Stimulated activated CD8-positive, alpha-beta memory T cell treated with anti-CD3 and anti-CD28 coated beads, Interleukin-12 subunit alpha, Interleukin-12 subunit beta, amount 100 ng/mL, for 24 hours (primary cell): ENCODE measurements around the gene THAP4.

Experiments
- DNase-seq: peaks from one replicate; pipeline ENCODE4 v3.0.0-alpha.2; 2020; ENCODE audit errors: extremely low read depth

Gene THAP4

DNA sequence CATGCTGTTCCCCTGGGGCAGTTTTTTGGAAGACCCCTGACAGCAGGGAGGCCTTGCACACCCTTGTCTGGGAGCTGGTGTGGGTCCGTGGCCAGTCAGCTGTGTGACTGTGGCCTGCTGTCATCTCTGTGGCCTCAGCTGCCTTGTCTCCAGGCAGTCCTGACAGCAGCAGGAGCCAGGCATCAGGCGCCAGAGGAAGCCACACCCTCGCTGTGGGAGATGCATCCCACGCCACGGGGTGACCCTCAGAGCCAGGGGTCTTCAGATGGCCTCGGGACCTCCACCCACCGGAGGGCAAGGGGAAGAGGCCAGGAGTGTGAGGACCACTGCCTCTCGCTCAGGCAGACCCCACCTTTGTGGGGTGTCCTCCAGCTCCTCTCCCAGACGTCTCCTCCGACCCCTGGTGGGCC lies 73.4 kb downstream of the THAP4 start:
- no peak for DNase-seq

DNA sequence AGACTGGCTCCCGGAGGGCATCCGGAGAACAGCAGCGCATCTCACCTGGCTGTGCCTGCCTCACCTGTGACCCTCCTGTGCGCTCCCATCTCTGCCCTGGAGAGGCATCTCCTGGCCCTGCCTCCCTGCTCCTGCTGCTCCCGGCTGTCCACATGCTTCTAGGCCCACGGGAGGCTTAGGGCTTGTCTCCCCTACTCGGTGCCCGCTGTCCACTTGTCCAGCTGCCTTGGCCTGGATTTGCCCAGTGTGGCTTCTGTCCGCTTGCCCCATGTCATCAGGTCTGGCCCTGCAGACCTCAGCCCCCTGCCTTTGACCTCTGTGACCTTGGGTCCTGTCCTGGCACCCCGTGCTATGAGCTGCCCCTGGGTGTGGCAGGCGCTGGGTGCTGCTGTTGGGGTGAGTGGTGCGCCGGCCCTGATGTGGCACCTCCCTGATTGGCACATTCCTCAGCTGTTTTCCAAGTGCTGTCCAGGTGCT lies 73.9 kb downstream of the THAP4 start:
- no peak for DNase-seq

DNA sequence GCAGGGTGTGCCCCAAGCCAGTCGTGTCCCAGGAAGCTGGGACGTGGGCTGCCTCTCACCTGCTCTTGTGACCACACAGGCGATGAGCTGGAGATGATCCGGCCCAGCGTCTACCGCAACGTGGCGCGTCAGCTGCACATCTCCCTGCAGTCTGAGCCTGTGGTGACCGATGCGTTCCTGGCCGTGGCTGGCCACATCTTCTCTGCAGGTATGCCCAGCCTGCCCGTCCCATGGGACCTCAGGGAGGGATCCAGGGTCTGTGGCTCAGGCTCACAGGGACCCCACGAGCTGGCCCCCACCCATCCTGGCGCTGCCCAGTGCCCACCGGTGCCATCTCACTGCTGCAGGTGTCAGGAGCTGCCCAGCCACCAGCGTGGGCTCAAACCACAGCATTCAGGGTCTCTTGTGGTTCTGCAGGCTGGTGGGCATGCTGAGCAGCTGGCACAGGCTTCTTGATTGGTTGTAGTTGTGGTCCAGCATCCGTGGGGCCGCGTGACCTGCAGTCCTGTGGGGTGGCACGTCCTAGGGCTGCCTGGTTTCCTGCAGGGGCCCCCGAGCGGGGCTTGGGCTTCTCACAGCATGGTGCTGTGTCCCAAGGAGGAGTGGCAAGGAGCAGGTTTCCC lies 74.6 kb downstream of the THAP4 start:
- DNase-seq, result no peak

DNA sequence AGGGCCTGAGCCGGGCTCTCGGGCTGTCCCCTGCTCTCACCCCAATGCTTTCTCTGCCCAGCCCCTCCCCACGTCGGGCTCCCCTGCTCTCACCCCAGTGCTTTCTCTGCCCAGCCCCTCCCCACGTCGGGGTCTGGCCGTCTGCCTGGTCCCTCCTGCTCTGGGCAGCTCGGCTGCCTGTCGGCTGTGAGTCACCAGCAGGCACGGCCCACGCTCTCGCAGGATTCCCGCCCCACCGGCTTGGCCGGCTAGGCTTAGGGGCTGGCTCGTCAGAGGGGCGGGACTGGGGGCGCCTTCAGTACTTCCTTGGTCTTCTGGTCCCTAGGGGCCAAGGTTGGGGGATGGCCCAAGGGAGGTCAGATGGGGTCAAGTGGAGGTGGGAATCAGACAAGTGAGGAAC lies 75.1 kb downstream of the THAP4 start:
- DNase-seq, result no peak

DNA sequence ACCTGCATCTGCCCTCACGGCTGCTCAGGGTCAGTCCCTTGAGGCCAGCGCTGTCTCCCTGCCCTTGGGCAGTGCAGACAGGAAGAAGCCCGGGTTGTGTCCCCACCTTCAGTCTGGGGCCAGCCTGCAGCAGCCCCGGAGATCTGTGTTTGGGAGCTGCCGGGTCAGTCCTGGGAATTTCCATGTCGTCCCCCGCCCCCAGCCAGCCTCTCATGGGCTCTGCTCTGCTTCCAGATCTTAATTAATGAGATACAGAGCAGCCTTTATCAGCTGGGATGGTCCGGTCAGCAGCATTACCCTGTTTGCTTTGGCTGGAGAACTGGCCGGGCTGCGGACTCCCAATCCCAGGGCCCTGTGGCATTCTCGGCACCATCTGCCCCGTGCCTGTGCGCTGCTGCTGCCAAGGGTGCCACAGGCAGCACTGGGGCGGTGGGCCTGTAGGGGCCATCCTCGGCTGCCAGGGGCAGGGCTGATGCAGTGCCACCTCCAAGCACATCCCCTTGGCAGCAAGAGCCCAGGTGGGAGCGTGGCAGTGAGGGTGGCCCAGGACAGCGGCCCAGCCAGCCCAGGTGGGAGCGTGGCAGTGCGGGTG lies 76.0 kb downstream of the THAP4 start:
- no peak for DNase-seq

- DNase-seq, result no peak
These were observed 76.6 kb downstream of the THAP4 start for GRCh38 chr2:241560162-241560882.

DNA sequence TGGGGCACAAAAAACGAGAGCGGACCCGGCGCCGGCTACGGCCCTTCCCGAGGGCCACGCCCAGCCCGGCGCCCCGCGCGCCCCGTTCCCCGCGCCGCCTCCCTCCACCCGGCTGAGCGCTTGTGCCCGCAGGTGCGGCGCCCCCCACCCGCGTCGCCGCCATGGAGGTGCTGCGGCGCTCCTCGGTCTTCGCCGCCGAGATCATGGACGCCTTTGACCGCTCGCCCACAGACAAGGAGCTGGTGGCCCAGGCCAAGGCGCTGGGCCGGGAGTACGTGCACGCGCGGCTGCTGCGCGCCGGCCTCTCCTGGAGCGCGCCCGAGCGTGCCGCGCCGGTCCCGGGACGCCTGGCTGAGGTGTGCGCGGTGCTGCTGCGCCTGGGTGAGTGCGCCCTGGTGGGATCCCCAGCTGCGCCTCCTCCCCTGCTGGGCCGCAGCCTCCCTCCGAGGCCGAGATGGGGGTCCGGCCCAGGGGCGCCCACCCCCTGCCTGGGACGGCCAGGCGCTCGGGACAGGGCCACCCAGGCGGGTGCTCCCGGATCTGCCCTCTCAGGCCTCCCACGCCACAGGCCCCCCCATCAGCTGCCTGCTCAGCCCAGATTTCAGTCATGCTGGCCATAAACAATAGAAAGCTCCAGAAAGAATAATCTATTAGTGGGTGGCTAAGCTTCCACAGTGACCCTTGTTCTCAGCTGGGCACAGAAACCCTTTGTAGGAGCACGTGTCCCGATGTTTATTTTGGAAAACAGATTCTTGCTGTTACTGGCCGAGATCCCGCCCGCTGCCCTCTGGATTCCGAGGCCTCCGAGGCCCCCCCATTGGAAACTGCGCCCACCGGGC lies 77.4 kb downstream of the THAP4 start:
- DNase-seq, result no peak

- DNase-seq, result no peak
These were observed 78.2 kb downstream of the THAP4 start, which contains the start of gene BOK for GRCh38 chr2:241558532-241559322. Gene BOK (plus strand): TSS chr2:241558745. CDS start chr2:241559484, 739 bp downstream.

DNA sequence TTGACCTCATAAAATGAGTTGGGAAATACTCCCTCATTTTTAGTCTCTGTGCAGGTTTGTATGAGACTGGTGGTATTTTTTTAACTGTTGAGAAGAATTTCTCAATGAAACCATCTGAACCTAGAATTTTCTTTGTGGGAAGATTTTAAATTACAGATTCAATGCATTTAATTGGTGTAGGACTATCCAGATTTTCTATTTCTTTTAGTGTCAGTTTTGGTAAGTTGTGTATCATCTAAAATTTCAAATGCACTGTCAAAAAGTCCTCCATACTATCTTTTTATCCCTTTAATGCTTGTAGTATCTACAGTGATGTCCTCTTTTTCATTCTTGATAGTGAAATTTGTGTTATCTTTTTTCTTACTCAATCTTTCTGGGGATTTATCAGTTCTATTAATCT lies 80.2 kb downstream of the THAP4 start:
- no peak for DNase-seq

DNA sequence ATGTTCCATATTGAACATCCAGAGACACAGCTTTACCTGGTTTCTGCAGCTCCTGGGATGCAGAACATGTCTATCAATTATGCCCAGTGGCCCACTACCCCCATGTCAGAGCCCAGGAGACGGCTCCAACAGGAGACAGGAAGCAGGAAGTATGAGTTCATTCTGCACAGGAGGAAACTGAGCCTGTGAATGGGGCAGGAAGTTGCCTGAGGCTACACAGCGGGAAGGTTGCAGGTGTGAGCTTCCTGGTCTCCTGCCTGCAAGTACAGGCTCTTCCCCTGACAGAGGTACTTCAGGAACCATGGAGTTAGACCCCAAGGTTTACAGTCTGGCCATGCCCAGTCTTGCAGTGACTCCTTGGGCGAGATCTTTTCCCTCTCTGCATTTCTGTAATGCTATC lies 81.2 kb downstream of the THAP4 start:
- DNase-seq, result no peak

GRCh38 chr2:241554610-241555322 lies 82.2 kb downstream of the THAP4 start:
- DNase-seq, result no peak

GRCh38 chr2:241553981-241554380 lies 83.0 kb downstream of the THAP4 start:
- no peak for DNase-seq

GRCh38 chr2:241553512-241553830 lies 83.5 kb downstream of the THAP4 start:
- DNase-seq, result no peak

DNA sequence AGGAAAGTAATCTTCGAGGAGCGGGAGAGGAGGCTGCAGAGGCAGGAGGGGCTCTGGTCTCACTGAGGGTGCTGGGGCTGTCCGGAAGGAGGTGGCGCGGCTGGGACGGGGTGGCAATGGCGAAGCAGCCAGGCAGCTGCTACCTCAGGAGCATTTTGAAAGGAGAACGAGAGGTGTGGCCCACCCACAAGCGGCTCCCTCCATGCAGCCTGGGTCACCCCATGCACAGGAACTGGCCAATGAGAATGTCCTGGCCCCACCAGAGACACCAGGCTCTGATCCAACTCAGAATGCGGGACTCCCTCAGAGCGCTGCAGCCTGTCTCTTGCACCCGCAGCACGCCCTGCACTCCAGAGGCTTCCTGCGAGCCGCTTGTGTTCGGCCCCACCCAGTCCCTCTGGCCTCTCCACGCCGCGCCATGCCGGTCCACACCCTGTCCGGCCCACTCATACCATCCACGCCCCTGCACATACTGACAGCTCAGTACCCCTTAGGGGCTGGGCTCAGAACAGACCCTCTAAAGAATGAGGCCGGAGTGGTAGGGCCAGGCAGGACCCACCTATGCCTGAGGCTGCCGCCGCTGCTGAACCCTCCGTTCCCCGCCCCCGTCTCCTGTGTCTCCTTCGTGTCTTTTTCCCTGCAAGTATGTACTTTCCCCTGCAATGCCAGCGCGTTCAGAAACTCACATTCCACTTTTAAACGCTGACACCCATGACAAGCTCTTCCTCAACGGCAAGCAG lies 84.8 kb downstream of the THAP4 start:
- no peak for DNase-seq

GRCh38 chr2:241551599-241551997 lies 85.4 kb downstream of the THAP4 start:
- no peak for DNase-seq

DNA sequence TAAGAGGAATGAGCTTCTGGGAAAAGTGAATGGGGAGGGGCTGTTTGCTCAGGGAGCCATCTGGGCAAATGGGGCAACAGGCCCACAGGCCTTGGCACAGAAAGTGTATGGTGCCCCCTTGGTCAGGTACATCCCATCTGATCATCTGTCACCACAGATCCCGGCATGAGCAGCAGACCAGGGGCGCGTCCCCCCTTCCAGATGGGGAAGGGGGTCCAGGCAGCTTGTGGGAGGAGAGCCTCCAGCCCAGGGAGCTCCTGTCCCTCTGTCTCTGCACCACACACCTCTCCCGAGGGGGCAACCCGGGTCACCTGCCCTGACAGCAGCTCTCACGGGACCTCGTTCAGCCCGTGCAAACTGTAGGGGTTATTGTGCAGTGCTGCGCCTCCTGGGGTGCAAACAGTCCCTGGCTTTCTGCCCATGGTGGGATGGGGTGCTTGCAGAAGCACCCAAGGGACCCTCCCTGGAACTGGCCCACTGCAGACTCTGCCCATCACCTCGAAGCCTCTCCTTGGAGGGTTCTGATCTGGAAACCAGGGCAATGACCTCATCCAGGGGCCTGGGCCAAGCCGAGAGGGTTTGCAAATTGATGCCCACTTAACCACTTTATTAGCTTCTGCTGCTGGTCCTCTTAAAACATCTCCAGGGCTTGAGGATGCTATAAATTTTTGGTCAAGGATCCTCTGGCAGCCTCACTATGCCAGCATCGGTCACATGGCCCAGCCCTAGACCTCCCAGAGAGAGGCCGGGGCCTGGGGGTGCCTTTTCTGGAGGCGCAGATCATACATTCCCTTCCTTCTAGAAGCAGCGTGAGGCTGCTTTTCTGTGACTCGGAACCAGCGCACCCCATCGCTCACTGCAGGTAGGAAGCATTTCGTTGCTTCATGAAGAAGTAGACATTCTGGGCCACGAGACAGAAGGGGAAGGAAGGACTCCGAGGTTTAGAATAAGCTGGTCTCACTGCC lies 86.1 kb downstream of the THAP4 start:
- DNase-seq, result no peak

DNA sequence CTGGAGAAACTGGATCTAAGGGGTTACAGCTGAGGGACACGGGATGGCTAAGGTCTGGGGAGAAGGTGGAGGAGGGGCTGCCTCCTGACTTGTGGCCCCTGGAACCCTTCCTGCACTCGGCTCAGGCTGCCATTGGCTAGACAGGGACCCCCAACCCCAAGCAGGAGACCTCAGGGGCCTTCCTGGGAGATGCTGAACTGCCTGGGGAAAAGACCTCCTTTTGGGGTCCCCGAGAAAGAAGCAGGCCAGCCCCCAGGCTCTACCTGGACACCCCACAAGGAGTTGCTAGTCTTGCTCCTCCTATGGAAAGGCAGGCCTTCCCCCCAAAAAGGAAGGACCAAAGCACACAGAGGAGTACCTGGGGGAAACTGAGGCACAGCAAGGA lies 88.5 kb downstream of the THAP4 start:
- DNase-seq, result no peak

DNA sequence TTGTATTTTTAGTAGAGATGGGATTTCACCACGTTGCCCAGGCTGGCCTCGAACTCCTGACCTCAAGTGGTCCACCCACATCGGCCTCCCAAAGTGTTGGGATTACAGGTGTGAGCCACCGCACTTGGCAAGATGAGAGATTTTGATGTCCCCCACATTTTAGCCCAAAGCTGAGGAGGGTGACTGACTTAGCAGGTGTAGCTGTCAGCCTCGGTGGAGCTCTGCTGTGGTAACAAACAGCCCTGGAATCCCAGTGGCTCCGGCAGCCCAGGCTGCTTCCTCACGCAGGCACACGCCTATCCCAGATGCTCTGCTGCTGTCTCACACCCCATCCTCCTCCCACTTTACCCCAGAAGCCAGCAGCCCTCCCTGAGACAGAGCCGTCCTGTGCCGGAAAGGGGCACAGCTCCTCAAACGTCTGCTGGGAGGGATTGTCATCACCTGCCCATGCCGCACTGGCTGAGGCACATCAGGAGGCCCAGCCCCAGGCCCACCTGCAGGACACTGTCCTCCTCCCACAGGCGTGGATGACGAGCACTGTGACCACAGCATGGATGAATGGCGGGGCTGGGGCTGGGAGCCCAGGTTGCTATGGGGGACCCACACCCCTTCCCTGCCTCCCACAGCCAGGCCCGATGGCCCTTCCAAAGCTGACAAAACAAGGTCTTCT lies 89.0 kb downstream of the THAP4 start:
- DNase-seq, result no peak
